ENCODE data around the gene KANSL3. TPM values are rescaled to one million over a fixed set of nuclear protein-coding genes. Genes with fewer than 3 reads are reported as not detected.
A peak's percentile ranks its signal among the peaks of the same experiment; 100 is the strongest.
"Not testable (repeated sequence)": the region's sequence is repeated elsewhere in the genome, so short reads cannot be mapped to it uniquely, and the experiment has no call there.

The KANSL3 gene
- total RNA-seq, 4 donors from 2014 or later = 20.1 to 39.6 (median 36.0) TPM

DNA sequence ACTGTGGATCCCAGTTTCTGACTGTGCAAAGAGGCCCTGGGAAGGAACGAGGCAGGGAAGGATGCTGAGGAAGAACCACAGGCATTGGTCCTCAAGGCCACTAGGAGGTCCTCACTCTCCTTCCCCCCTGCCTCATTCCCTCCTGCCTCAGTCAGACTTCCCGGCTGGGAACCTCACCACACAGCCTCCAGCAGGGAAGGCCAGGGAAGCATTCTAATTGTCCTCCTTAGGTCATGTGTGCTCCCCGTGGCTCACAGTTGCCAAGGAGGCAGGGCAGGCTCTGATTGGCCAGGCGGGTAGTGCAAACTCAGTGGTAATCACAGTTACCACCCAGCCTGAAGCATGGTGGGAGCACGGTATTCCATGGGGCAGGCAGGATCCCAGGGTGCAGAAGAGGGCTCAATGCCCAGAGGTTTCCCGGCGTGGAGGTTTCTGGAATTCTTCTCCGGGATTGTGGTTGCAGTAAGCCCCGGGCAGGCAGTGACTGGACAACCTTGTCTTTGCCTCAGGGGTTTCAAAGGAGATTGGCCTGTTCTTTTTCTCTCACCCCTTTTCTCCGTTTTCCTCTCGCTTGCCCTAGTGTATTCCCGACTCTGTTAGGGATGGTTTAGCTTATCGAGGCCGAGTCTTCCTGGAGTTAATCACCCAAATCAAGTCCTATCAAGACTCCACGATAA, 31.6 kb upstream of the KANSL3 start:
- WGBS, 2 donors = 86 to 88% methylated on average over 12 to 15 of the region's 15 CpGs
- intact Hi-C loops (cut with DNase I; ENCODE audit: low total_unique reads) = no loop called here
- H3K4me3 ChIP-seq (ENCODE audit: low read depth, poor library complexity, severe bottlenecking) = no peak overlapping the region
- TF ChIP-seq POLR2A (IDR thresholded peaks at IDR 0.05) = no peak
- TF ChIP-seq, protein P1, sequence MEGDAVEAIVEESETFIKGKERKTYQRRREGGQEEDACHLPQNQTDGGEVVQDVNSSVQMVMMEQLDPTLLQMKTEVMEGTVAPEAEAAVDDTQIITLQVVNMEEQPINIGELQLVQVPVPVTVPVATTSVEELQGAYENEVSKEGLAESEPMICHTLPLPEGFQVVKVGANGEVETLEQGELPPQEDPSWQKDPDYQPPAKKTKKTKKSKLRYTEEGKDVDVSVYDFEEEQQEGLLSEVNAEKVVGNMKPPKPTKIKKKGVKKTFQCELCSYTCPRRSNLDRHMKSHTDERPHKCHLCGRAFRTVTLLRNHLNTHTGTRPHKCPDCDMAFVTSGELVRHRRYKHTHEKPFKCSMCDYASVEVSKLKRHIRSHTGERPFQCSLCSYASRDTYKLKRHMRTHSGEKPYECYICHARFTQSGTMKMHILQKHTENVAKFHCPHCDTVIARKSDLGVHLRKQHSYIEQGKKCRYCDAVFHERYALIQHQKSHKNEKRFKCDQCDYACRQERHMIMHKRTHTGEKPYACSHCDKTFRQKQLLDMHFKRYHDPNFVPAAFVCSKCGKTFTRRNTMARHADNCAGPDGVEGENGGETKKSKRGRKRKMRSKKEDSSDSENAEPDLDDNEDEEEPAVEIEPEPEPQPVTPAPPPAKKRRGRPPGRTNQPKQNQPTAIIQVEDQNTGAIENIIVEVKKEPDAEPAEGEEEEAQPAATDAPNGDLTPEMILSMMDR (IDR thresholded peaks at IDR 0.05) = no peak
- DNase-seq (ENCODE audit: low spot score in 2 of 2) = no peak

DNA sequence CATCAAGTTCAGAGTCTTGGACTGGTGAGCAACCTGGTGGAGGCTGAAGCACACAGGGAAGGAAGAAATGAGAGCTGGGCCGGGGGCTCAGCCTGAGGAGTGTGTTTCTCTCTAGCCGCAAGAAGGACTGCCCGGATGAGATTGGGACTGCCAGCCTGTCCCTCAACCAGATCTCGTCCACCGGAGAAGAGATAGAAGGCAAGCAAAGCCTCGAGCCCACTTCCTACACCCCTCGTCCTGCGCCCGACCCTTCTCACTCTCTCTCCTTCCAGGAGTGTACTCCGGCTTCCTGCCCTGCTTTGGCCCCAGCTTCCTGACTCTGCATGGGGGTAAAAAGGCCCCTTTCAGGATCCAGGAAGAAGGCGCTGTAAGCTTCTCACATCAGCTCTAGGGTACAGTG, 30.7 kb upstream of the KANSL3 start:
- 76 to 90% methylated on average over 11 of the region's 11 CpGs for WGBS, 2 donors
- H3K4me3 ChIP-seq (ENCODE audit: low read depth, poor library complexity, severe bottlenecking) = no peak overlapping the region
- no peak for TF ChIP-seq POLR2A (IDR thresholded peaks at IDR 0.05)
- TF ChIP-seq, protein P1 (IDR thresholded peaks at IDR 0.05) = no peak
- DNase-seq (ENCODE audit: low spot score in 2 of 2) = no peak
- intact Hi-C loops (cut with DNase I; ENCODE audit: low total_unique reads) = no loop called here

DNA sequence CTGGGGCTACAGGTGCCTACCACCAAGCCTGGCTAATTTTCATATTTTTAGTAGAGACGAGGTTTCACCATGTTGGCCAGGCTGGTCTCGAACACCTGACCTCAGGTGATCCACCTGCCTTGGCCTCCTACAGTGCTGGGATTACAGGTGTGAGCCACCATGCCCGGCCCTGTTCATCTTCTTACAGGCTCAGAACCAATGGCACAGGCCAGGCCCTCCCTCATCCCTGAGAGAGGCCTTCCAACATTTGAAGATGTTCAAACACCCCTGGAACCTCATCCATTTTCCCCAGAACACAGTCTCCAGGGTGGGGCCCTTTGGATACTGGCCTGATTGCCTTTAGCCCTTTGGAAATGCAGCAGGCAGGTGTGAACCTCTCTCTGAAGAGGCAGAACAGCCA, 27.6 kb upstream of the KANSL3 start:
- WGBS, 2 donors = 92 to 95% methylated on average over 3 of the region's 3 CpGs
- H3K4me3 ChIP-seq (ENCODE audit: low read depth, poor library complexity, severe bottlenecking); DNase-seq (ENCODE audit: low spot score in 2 of 2); intact Hi-C loops (cut with DNase I; ENCODE audit: low total_unique reads): not testable (repeated sequence)

DNA sequence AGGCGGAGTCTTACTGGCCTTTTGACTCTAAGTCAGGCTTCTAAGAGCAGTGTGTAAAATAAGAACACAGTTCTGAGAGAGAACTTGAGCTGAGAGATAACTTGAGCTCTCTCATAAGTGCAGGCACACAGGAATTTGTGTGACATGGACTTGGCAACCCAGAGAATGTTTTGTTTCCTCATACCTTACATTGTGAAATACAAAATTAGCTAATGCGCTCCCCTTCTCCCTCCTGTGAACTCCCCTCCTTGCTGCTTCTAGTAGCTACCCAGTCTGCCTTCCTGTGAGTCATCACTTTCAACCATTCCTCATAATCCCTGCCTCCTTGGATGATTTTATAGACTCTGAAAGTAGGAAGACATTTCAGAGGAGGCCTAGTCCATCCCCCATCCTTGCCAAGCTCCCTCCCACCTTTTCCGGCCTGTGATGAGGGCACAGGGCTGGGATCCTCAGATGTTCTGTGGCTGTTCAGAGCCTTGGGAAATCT, 27.0 kb upstream of the KANSL3 start:
- DNase-seq (ENCODE audit: low spot score in 2 of 2) = peak in 1 of 2 donors; percentile 28
- TF ChIP-seq, protein P1 (IDR thresholded peaks at IDR 0.05) = no peak
- no peak for TF ChIP-seq POLR2A (IDR thresholded peaks at IDR 0.05)
- intact Hi-C loops (cut with DNase I; ENCODE audit: low total_unique reads) = no loop called here
- H3K4me3 ChIP-seq (ENCODE audit: low read depth, poor library complexity, severe bottlenecking) = no peak overlapping the region
- WGBS, 2 donors = 79 to 86% methylated on average over 3 of the region's 3 CpGs

DNA sequence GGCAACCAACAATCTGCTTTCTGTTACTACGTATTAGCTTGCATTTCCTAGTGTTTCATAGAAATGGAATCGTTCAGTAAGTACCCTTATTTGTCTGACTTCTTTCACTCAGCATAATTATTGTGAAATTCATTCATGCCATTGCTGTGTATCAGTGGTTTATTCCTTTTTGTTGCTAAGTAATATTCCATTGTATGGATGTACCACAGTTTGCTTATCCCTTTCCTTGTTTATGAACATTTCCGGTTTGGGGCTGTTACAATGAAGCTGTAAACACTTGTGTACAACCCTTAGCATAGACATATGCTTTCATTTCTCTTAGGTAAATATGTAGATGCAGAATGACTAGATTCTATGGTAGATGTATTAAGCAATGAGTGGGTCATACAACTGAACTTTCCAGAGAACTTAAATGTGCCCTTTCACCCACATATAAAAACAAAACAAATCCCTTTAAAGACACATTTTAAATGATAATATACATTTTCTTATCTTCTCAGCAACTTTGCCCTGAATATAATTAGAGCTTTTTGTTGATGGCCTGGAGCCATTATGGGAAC, 26.3 kb upstream of the KANSL3 start:
- TF ChIP-seq, protein P1 (IDR thresholded peaks at IDR 0.05) = no peak
- no peak for TF ChIP-seq POLR2A (IDR thresholded peaks at IDR 0.05)
- intact Hi-C loops (cut with DNase I; ENCODE audit: low total_unique reads) = no loop called here
- no peak overlapping the region for H3K4me3 ChIP-seq (ENCODE audit: low read depth, poor library complexity, severe bottlenecking)
- DNase-seq (ENCODE audit: low spot score in 2 of 2) = no peak
- 91 to 92% methylated on average over 3 of the region's 3 CpGs for WGBS, 2 donors

DNA sequence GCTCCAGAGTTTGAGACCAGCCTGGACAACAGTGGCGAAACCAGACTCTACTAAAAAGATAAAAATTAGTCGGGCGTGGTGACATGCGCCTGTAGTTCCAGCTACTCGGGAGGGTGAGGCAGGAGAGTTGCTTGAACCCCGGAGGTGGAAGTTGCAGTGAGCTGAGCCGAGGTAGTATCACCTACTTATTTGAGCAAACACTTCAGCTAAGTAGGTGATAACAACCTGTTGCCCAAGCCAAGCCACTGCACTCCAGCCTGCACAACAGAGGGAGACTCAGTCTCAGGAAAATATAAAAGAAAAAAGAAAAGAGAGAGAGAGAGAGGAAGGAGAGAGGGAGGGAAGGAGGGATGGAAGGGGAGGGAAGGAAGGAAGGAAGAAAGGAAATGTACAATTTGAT, 25.7 kb upstream of the KANSL3 start:
- intact Hi-C loops (cut with DNase I; ENCODE audit: low total_unique reads) = no loop called here
- no peak overlapping the region for H3K4me3 ChIP-seq (ENCODE audit: low read depth, poor library complexity, severe bottlenecking)
- DNase-seq (ENCODE audit: low spot score in 2 of 2) = no peak
- TF ChIP-seq POLR2A (IDR thresholded peaks at IDR 0.05) = no peak
- TF ChIP-seq, protein P1 (IDR thresholded peaks at IDR 0.05) = no peak
- 85 to 88% methylated on average over 7 of the region's 7 CpGs for WGBS, 2 donors
